HepG2 (cell line): ENCODE measurements around the gene PDK2. TPM values are rescaled to one million over a fixed set of nuclear protein-coding genes. Genes with fewer than 3 reads are reported as not detected.

Experiments
- DR1 ChIP-seq: sonication (generic); formaldehyde crosslinking; IDR thresholded peaks from 2 replicates; pipeline ENCODE4 v1.8.0; 2021; ENCODE audit warnings: mild to moderate bottlenecking, missing genetic modification reagents, inconsistent platforms
- FOXA3 ChIP-seq: IDR thresholded peaks from 2 replicates; pipeline ENCODE4 v1.6.1; 2016; ENCODE audit warnings: missing genetic modification reagents, missing compliant biosample characterization
- FOXJ3 ChIP-seq: sonication (generic); formaldehyde crosslinking; IDR thresholded peaks from 2 replicates; pipeline ENCODE4 v1.4.0; 2020; ENCODE audit warnings: missing genetic modification reagents, mild to moderate bottlenecking, borderline replicate concordance
- KMT2B ChIP-seq: IDR thresholded peaks from 2 replicates; pipeline ENCODE4 v1.6.1; 2016; ENCODE audit warnings: missing genetic modification reagents, missing compliant biosample characterization
- SAFB2 ChIP-seq: sonication (generic); formaldehyde crosslinking; IDR thresholded peaks from 2 replicates; pipeline ENCODE4 v1.5.1; 2020; ENCODE audit warnings: missing genetic modification reagents, low read depth, mild to moderate bottlenecking, borderline replicate concordance
- SIX4 ChIP-seq: sonication (generic); formaldehyde crosslinking; IDR thresholded peaks from 2 replicates; pipeline ENCODE4 v1.4.0; 2020; ENCODE audit warnings: missing genetic modification reagents
- SNAPC2 ChIP-seq: sonication (generic); formaldehyde crosslinking; IDR thresholded peaks from 2 replicates; pipeline ENCODE4 v1.8.1; 2022; ENCODE audit warnings: mild to moderate bottlenecking, missing genetic modification reagents
- SRSF1 ChIP-seq: fragments of 200-400 bp; formaldehyde crosslinking; optimal IDR thresholded peaks from 2 replicates; pipeline ENCODE3; 2017; ENCODE audit warnings: mild to moderate bottlenecking, low read depth, low read length, moderate library complexity
- ZFP1 ChIP-seq: IDR thresholded peaks from 2 replicates; pipeline ENCODE4 v1.6.1; 2016
- ZNF484 ChIP-seq: sonication (generic); formaldehyde crosslinking; IDR thresholded peaks from 2 replicates; pipeline ENCODE4 v1.5.1; 2020; ENCODE audit warnings: mild to moderate bottlenecking, low read depth, missing genetic modification reagents, borderline replicate concordance
- ZNF605 ChIP-seq: sonication (generic); formaldehyde crosslinking; IDR thresholded peaks from 2 replicates; pipeline ENCODE4 v1.8.0; 2022; ENCODE audit warnings: mild to moderate bottlenecking, missing genetic modification reagents
- ZNF737 ChIP-seq: sonication (generic); formaldehyde crosslinking; IDR thresholded peaks from 2 replicates; pipeline ENCODE4 v1.5.0; 2020; ENCODE audit warnings: missing genetic modification reagents, mild to moderate bottlenecking, borderline replicate concordance
- ZNF749 ChIP-seq: sonication (generic); formaldehyde crosslinking; IDR thresholded peaks from 2 replicates; pipeline ENCODE4 v1.8.0; 2022; ENCODE audit warnings: mild to moderate bottlenecking, missing genetic modification reagents, moderate library complexity, borderline replicate concordance
- ZNF790 ChIP-seq: sonication (generic); formaldehyde crosslinking; IDR thresholded peaks from 2 replicates; pipeline ENCODE4 v1.8.0; 2022; ENCODE audit warnings: missing genetic modification reagents, mild to moderate bottlenecking, borderline replicate concordance
- ZNF879 ChIP-seq: sonication (generic); formaldehyde crosslinking; IDR thresholded peaks from 2 replicates; pipeline ENCODE4 v1.8.1; 2023; ENCODE audit warnings: missing genetic modification reagents
- ZSCAN20 ChIP-seq: sonication (generic); formaldehyde crosslinking; IDR thresholded peaks from 2 replicates; pipeline ENCODE4 v1.4.0; 2020; ENCODE audit warnings: missing genetic modification reagents, mild to moderate bottlenecking, borderline replicate concordance
- polyA plus RNA-seq, 8 experiments: library from polyadenylated mRNA; depleted of rRNA in 3 of 8; stranded (reverse) in 7 of 8; unstranded in 1 of 8; fragments of >200 nt; fragmentation: Illumina TruSeq in 4 of 8; extraction: Trizol in 4 of 8; gene quantifications; 2 replicates each; pipeline versions ENCODE4 v1.2.1 to v1.2.3, GENCODE V29; 2011 to 2016; ENCODE audit warnings: low read depth in 4 of 8, missing spikeins in 1 of 8, mixed read lengths in 1 of 8; ENCODE audit not compliant: insufficient read depth in 1 of 8
- total RNA-seq, 5 experiments: library from RNA; depleted of rRNA; stranded (reverse); fragments of >200 nt; fragmentation: Illumina TruSeq; extraction: Trizol; gene quantifications; 2 replicates each; pipeline ENCODE4 v1.2.3, GENCODE V29; 2016; ENCODE audit warnings: low read depth in 1 of 5
- TF ChIP-seq, protein P1 (sequence below): IDR thresholded peaks from 2 replicates; pipeline ENCODE4 v1.6.1; 2016; ENCODE audit warnings: missing genetic modification reagents, missing compliant biosample characterization
- TF ChIP-seq, protein P2 (sequence below): IDR thresholded peaks from 2 replicates; pipeline ENCODE4 v1.6.1; 2012; ENCODE audit warnings: low read length, improper control_type of control experiment
- TF ChIP-seq, protein P3 (sequence below): sonication (generic); formaldehyde crosslinking; IDR thresholded peaks from 2 replicates; pipeline ENCODE4 v1.9.0; 2022; ENCODE audit warnings: low read depth, missing genetic modification reagents
- TF ChIP-seq, protein P4 (sequence below): sonication (generic); formaldehyde crosslinking; IDR thresholded peaks from 2 replicates; pipeline ENCODE4 v1.4.0; 2020; ENCODE audit warnings: missing genetic modification reagents, borderline replicate concordance
- TF ChIP-seq, protein P5 (sequence below): sonication (generic); formaldehyde crosslinking; IDR thresholded peaks from 2 replicates; pipeline ENCODE4 v1.4.0; 2020; ENCODE audit warnings: mild to moderate bottlenecking, missing genetic modification reagents
- TF ChIP-seq, protein P6 (sequence below): sonication (generic); formaldehyde crosslinking; IDR thresholded peaks from 2 replicates; pipeline ENCODE4 v1.4.0; 2020; ENCODE audit warnings: missing genetic modification reagents; ENCODE audit errors: not compliant biosample characterization

Gene PDK2
- total and polyA plus RNA-seq, 2 of the 13 experiments (the other 11 are each of a cell fraction or from before 2014, with no cell fraction given): 18.5 to 59.7 TPM

DNA sequence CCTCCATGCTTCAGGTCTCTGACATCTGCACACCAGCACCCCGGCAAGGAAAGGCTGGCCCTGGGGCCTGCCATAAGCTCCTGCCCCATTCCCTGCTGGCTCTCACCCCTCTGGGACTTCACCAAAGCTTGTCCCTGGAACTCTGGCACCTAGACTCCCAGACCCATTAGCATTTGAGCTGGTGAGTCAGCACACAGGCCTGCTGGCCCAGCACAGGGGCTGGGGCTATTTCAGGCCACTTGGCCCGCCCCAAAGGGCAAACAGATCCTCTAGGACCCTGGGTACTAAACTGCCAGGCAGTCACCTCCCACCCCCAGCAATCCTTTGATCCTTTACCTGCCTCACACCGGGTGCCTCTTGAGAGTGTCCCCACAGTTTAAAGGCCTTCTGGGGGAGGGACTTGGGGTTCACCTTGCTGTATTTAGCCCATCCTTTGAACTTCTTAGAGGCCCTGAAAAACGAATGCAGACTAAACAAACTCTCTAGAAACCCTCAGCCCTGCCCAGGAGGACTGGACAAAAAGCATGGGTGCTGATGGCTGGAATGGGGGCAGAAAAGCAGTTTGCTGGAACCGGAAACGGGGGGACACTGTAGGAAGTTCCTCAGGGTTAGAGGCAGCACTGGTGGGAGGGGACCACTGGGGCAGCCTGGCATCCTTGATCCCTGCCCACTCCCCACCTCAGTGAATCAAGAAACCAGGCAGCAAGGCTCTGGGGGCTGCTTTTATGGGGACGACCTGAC lies 38.0 kb downstream of the PDK2 start (continued):
- TF ChIP-seq SAFB2 (CRISPR knock-in tag) (no peak), SRSF1 (peak; percentile 6), ZNF484 (CRISPR knock-in tag) (no peak), ZNF737 (CRISPR knock-in tag) (no peak), SNAPC2 (CRISPR knock-in tag) (0 out of 2 replicates have a peak, but pooled peaks have one; percentile 46), ZNF605 (CRISPR knock-in tag) (no peak), ZNF790 (CRISPR knock-in tag) (no peak), FOXJ3 (CRISPR knock-in tag) (no peak), KMT2B (CRISPR knock-in tag) (no peak), ZNF879 (CRISPR knock-in tag) (no peak), ZNF749 (CRISPR knock-in tag) (no peak), DR1 (CRISPR knock-in tag) (no peak), SIX4 (CRISPR knock-in tag) (no peak), ZSCAN20 (CRISPR knock-in tag) (no peak), FOXA3 (peak; percentile 10; the same call in 1 of the 2 replicates), ZFP1 (CRISPR knock-in tag) (no peak)
- TF ChIP-seq, protein P1, sequence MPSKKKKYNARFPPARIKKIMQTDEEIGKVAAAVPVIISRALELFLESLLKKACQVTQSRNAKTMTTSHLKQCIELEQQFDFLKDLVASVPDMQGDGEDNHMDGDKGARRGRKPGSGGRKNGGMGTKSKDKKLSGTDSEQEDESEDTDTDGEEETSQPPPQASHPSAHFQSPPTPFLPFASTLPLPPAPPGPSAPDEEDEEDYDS: 0 out of 2 replicates have a peak, but pooled peaks have one; percentile 28
- TF ChIP-seq, protein P2, sequence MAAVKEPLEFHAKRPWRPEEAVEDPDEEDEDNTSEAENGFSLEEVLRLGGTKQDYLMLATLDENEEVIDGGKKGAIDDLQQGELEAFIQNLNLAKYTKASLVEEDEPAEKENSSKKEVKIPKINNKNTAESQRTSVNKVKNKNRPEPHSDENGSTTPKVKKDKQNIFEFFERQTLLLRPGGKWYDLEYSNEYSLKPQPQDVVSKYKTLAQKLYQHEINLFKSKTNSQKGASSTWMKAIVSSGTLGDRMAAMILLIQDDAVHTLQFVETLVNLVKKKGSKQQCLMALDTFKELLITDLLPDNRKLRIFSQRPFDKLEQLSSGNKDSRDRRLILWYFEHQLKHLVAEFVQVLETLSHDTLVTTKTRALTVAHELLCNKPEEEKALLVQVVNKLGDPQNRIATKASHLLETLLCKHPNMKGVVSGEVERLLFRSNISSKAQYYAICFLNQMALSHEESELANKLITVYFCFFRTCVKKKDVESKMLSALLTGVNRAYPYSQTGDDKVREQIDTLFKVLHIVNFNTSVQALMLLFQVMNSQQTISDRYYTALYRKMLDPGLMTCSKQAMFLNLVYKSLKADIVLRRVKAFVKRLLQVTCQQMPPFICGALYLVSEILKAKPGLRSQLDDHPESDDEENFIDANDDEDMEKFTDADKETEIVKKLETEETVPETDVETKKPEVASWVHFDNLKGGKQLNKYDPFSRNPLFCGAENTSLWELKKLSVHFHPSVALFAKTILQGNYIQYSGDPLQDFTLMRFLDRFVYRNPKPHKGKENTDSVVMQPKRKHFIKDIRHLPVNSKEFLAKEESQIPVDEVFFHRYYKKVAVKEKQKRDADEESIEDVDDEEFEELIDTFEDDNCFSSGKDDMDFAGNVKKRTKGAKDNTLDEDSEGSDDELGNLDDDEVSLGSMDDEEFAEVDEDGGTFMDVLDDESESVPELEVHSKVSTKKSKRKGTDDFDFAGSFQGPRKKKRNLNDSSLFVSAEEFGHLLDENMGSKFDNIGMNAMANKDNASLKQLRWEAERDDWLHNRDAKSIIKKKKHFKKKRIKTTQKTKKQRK: no peak
- TF ChIP-seq, protein P3, sequence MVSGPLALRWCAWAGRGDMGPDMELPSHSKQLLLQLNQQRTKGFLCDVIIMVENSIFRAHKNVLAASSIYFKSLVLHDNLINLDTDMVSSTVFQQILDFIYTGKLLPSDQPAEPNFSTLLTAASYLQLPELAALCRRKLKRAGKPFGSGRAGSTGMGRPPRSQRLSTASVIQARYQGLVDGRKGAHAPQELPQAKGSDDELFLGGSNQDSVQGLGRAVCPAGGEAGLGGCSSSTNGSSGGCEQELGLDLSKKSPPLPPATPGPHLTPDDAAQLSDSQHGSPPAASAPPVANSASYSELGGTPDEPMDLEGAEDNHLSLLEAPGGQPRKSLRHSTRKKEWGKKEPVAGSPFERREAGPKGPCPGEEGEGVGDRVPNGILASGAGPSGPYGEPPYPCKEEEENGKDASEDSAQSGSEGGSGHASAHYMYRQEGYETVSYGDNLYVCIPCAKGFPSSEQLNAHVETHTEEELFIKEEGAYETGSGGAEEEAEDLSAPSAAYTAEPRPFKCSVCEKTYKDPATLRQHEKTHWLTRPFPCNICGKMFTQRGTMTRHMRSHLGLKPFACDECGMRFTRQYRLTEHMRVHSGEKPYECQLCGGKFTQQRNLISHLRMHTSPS: peak; percentile 71; the same call in 1 of the 2 replicates
- TF ChIP-seq, protein P4, sequence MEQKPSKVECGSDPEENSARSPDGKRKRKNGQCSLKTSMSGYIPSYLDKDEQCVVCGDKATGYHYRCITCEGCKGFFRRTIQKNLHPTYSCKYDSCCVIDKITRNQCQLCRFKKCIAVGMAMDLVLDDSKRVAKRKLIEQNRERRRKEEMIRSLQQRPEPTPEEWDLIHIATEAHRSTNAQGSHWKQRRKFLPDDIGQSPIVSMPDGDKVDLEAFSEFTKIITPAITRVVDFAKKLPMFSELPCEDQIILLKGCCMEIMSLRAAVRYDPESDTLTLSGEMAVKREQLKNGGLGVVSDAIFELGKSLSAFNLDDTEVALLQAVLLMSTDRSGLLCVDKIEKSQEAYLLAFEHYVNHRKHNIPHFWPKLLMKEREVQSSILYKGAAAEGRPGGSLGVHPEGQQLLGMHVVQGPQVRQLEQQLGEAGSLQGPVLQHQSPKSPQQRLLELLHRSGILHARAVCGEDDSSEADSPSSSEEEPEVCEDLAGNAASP (CRISPR knock-in tag): peak; percentile 95
- TF ChIP-seq, protein P5, sequence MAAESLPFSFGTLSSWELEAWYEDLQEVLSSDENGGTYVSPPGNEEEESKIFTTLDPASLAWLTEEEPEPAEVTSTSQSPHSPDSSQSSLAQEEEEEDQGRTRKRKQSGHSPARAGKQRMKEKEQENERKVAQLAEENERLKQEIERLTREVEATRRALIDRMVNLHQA (CRISPR knock-in tag): no peak
- TF ChIP-seq, protein P6, sequence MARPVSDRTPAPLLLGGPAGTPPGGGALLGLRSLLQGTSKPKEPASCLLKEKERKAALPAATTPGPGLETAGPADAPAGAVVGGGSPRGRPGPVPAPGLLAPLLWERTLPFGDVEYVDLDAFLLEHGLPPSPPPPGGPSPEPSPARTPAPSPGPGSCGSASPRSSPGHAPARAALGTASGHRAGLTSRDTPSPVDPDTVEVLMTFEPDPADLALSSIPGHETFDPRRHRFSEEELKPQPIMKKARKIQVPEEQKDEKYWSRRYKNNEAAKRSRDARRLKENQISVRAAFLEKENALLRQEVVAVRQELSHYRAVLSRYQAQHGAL (CRISPR knock-in tag): no peak
